Fibroblast of lung (primary cell): Measurements from ENCODE around the gene KDM4D. TPM values are rescaled to one million over a fixed set of nuclear protein-coding genes. Genes with fewer than 3 reads are reported as not detected.
A peak's percentile ranks its signal among the peaks of the same experiment; 100 is the strongest.

Source experiments
- DNase-seq, 2 donors: peaks; one replicate each; pipeline versions ENCODE4 v3.0.0 to v3.0.0-alpha.2; 2010; ENCODE audit warnings: low read depth in 2 of 2
- H2AFZ ChIP-seq: 2 replicates; pipeline ENCODE4 v1.5.1; 2012; ENCODE audit warnings: low read length, control low read depth, inconsistent platforms
- H3K27ac ChIP-seq: 2 replicates; pipeline ENCODE4 v1.5.1; 2011; ENCODE audit warnings: low read length, control low read depth; ENCODE audit not compliant: insufficient read depth
- H3K27me3 ChIP-seq: 2 replicates; pipeline ENCODE4 v1.5.1; 2011; ENCODE audit warnings: mild to moderate bottlenecking, low read length; ENCODE audit not compliant: control insufficient read depth, insufficient read depth
- H3K36me3 ChIP-seq: 2 replicates; pipeline ENCODE4 v1.5.1; 2011; ENCODE audit warnings: low read length; ENCODE audit not compliant: control insufficient read depth, insufficient read depth
- H3K4me1 ChIP-seq: 2 replicates; pipeline ENCODE4 v1.5.1; 2011; ENCODE audit warnings: low read length; ENCODE audit not compliant: control insufficient read depth, insufficient read depth; ENCODE audit errors: extremely low read depth
- H3K4me2 ChIP-seq: 2 replicates; pipeline ENCODE4 v1.5.1; 2011; ENCODE audit warnings: low read length, control low read depth; ENCODE audit not compliant: insufficient read depth; ENCODE audit errors: extremely low read depth
- H3K4me3 ChIP-seq, 4 experiments: fragments of 200-600 bp in 1 of 4; sonication (generic) in 1 of 4; replicated peaks in 1 of 4; 2 replicates each; pipeline ENCODE4 v1.5.1; 2011 to 2016; ENCODE audit warnings: low read length in 4 of 4, low read depth in 3 of 4, mild to moderate bottlenecking in 3 of 4, control low read depth in 2 of 4, inconsistent platforms in 1 of 4, mixed read lengths in 1 of 4; ENCODE audit not compliant: insufficient read depth in 1 of 4; ENCODE audit errors: control extremely low read depth in 1 of 4
- H3K79me2 ChIP-seq: 2 replicates; pipeline ENCODE4 v1.5.1; 2012; ENCODE audit warnings: mild to moderate bottlenecking, low read length, inconsistent platforms; ENCODE audit not compliant: control insufficient read depth, insufficient read depth
- H3K9ac ChIP-seq: 2 replicates; pipeline ENCODE4 v1.5.1; 2011; ENCODE audit warnings: mild to moderate bottlenecking, low read length, control low read depth; ENCODE audit not compliant: insufficient read depth
- H3K9me3 ChIP-seq: 2 replicates; pipeline ENCODE4 v1.5.1; 2012; ENCODE audit warnings: low read depth, low read length; ENCODE audit not compliant: control insufficient read depth, insufficient read depth
- H4K20me1 ChIP-seq: 2 replicates; pipeline ENCODE4 v1.5.1; 2011; ENCODE audit warnings: low read length; ENCODE audit not compliant: control insufficient read depth, insufficient read depth; ENCODE audit errors: extremely low read depth
- CTCF ChIP-seq, 2 donors: IDR thresholded peaks in 1 of 2; conservative IDR thresholded peaks in 1 of 2; 1 replicate in 1 of 2; 2 replicates in 1 of 2; pipeline ENCODE4 v1.5.1; 2011 to 2012; ENCODE audit warnings: low read length in 2 of 2, control low read depth in 1 of 2, inconsistent platforms in 1 of 2, low read depth in 1 of 2, mild to moderate bottlenecking in 1 of 2
- EZH2 ChIP-seq: IDR thresholded peaks from 2 replicates; pipeline ENCODE4 v1.5.1; 2012; ENCODE audit warnings: low read length, control low read depth, mild to moderate bottlenecking; ENCODE audit errors: missing control alignments
- polyA minus RNA-seq: library from RNA; depleted of rRNA, polyadenylated mRNA; stranded (reverse); fragments of >200 nt; gene quantifications from 2 replicates; pipeline ENCODE4 v1.2.3, GENCODE V29; 2011; ENCODE audit warnings: low replicate concordance
- polyA plus RNA-seq, 2 donors: library from polyadenylated mRNA; depleted of rRNA in 1 of 2; stranded (reverse) in 1 of 2; unstranded in 1 of 2; fragments of >200 nt; gene quantifications; 2 replicates each; pipeline ENCODE4 v1.2.1, GENCODE V29; 2011 to 2012; ENCODE audit warnings: missing spikeins in 1 of 2
- total RNA-seq: library from RNA; depleted of rRNA; stranded (reverse); fragments of >200 nt; gene quantifications from 2 replicates; pipeline ENCODE4 v1.2.1, GENCODE V29; 2014

The KDM4D gene
- total RNA-seq: 0.50 and 0.51 TPM in 2 replicates
- polyA plus RNA-seq: 0.94 and 1.4 TPM in 2 replicates
- polyA plus RNA-seq (2012): 0.58 and 0.91 TPM in 2 replicates
- 0.86 and 1.3 TPM in 2 replicates for polyA minus RNA-seq

GRCh38 chr11:94973099-94973968, at the start of gene KDM4D, which contains the start of gene CWC15:
TSS of gene KDM4D (plus strand) at chr11:94973709. CDS start at chr11:94997373, 23,664 bp downstream.
TSS of gene CWC15 (minus strand) at chr11:94973556. CDS start at chr11:94972185, 1,371 bp downstream.
- no peaks in the 10 kb centered on the region for H3K27me3 ChIP-seq
- no peaks in the 10 kb centered on the region for H4K20me1 ChIP-seq
- peak within 1 kb of the TSS; percentile 92 for H3K9ac ChIP-seq
- peaks cover 4% of the 10 kb centered on the region for H3K4me1 ChIP-seq
- H3K4me2 ChIP-seq: peak within 1 kb of the TSS; percentile 86
- peak within 1 kb of the TSS; percentile 87 for H3K27ac ChIP-seq
- peaks cover 4% of the 10 kb centered on the region for H3K36me3 ChIP-seq
- H2AFZ ChIP-seq: peak within 1 kb of the TSS; percentile 96
- H3K9me3 ChIP-seq: no peaks in the 10 kb centered on the region
- TF ChIP-seq EZH2: no peak
- no peak for TF ChIP-seq CTCF (conservative IDR thresholded peaks at IDR 0.05 in 1 of 2, IDR thresholded peaks at IDR 0.05 in 1 of 2; ENCODE audit: low read depth in 1 of 2, low read length in 2 of 2)
- peak; percentile 91 to 93 for DNase-seq
- peak within 1 kb of the TSS; percentile 78 to 92 (median 83) for H3K4me3 ChIP-seq
- peaks cover 18% of the 10 kb centered on the region for H3K79me2 ChIP-seq

- no peak overlapping the region for H3K9ac ChIP-seq
- peak in 1 of 2 donors; percentile 28 for DNase-seq
- TF ChIP-seq EZH2: no peak
- no peak for TF ChIP-seq CTCF (conservative IDR thresholded peaks at IDR 0.05 in 1 of 2, IDR thresholded peaks at IDR 0.05 in 1 of 2; ENCODE audit: low read depth in 1 of 2, low read length in 2 of 2)
- peak overlapping the region; percentile 48 for H3K27ac ChIP-seq
- peaks cover 39% of the 10 kb centered on the region for H3K4me1 ChIP-seq
- peak overlapping the region; percentile 13 for H2AFZ ChIP-seq
- H3K4me3 ChIP-seq: no peak overlapping the region
- H3K9me3 ChIP-seq: no peaks in the 10 kb centered on the region
- H3K79me2 ChIP-seq: no peaks in the 10 kb centered on the region
- no peaks in the 10 kb centered on the region for H4K20me1 ChIP-seq
- peak overlapping the region; percentile 38 for H3K4me2 ChIP-seq
- no peaks in the 10 kb centered on the region for H3K27me3 ChIP-seq
- H3K36me3 ChIP-seq: no peaks in the 10 kb centered on the region
Measured at GRCh38 chr11:94924171-94924572, 49.3 kb upstream of the KDM4D start.

- Histone ChIP-seq H4K20me1 (no peaks in the 10 kb centered on the region), H3K9me3 (no peaks in the 10 kb centered on the region), H3K4me1 (peaks cover 39% of the 10 kb centered on the region), H2AFZ (peak overlapping the region; percentile 7), H3K9ac (no peak overlapping the region), H3K27me3 (no peaks in the 10 kb centered on the region), H3K79me2 (no peaks in the 10 kb centered on the region), H3K4me3 (no peak overlapping the region), H3K36me3 (no peaks in the 10 kb centered on the region), H3K27ac (peak overlapping the region; percentile 48), H3K4me2 (no peak overlapping the region)
- TF ChIP-seq EZH2: no peak
- no peak for TF ChIP-seq CTCF (conservative IDR thresholded peaks at IDR 0.05 in 1 of 2, IDR thresholded peaks at IDR 0.05 in 1 of 2; ENCODE audit: low read depth in 1 of 2, low read length in 2 of 2)
- DNase-seq: peak in 1 of 2 donors; percentile 42
Measured at GRCh38 chr11:94924612-94925011, 48.9 kb upstream of the KDM4D start.
